ENCODE results near the gene ADCK1.

DNA sequence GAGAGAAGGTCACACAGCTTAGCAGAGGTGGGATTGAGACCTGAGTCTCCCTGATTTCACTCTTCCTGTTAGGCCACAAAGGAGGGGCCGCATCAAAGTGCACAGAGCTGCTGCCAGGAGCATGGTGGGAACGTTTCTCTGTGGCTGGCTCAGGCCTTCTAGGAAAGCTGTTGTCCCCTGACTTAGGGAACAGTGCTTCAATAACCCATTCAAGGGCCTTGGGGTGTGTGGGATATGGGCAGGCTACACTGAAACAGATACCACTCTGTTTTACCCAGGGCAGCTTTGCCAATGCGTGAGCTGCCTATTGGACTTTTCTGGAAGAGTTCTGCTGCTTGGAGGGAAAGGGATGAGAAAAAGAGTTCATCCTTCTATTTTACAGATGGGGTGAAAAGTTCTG lies 110.0 kb downstream of the ADCK1 start:
- no peak for TF ChIP-seq NFRKB (IDR thresholded peaks at IDR 0.05)
- no peak for TF ChIP-seq ARNT (IDR thresholded peaks at IDR 0.05)
- no peak for TF ChIP-seq TARDBP (IDR thresholded peaks at IDR 0.05)

Measured in HEK293T (cell line).